ENCODE data around the gene GPER1. TPM values are rescaled to one million over a fixed set of nuclear protein-coding genes. Genes with fewer than 3 reads are reported as not detected.
"Not testable (repeated sequence)": the region's sequence is repeated elsewhere in the genome, so short reads cannot be mapped to it uniquely, and the experiment has no call there.

Gene GPER1
- total RNA-seq, 1 donor from 2014 or later, result 1.1 TPM

DNA sequence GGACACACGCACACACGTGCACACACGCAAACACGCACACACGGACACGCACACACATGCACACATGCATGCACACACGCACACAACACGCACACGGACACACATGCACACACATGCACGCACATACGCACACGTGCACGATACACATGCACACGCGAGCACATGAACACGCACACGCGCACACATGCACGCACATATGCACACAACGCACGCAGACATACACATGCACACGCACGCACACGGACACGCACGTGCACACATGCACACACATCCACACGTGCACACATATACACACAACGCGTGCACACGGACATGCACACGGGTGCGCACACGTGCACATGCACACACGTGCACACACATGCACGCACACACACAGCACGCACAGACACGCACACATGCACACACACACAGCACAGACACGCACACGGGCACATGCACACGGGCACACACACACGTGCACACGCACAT is 17.3 kb upstream of the GPER1 start:
- no peak for DNase-seq

DNA sequence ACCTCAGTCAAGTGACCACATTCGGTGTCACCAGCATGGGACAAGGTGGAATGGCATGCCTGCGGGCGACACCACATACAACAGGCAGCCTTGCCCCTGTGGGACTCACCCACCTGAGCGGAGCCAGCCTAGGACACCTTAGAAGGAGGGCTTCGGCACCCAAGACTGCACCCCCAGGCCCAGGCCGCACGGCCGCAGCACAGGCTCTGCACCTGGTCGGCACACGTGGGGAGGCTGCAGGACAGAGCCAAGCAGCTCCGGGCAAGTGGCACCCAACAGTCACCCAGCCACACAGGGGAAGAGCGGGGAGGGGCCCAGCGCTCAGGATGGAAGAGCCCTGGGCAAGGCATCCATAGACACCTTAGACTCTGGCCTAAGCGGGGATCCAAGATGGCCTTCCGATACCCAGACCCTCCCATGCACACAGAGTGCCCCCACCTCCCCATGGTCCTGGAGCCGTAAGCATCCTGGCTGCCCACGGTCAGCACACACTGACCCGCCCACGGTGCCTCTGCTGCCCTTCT is 16.1 kb upstream of the GPER1 start:
- DNase-seq, result no peak

DNA sequence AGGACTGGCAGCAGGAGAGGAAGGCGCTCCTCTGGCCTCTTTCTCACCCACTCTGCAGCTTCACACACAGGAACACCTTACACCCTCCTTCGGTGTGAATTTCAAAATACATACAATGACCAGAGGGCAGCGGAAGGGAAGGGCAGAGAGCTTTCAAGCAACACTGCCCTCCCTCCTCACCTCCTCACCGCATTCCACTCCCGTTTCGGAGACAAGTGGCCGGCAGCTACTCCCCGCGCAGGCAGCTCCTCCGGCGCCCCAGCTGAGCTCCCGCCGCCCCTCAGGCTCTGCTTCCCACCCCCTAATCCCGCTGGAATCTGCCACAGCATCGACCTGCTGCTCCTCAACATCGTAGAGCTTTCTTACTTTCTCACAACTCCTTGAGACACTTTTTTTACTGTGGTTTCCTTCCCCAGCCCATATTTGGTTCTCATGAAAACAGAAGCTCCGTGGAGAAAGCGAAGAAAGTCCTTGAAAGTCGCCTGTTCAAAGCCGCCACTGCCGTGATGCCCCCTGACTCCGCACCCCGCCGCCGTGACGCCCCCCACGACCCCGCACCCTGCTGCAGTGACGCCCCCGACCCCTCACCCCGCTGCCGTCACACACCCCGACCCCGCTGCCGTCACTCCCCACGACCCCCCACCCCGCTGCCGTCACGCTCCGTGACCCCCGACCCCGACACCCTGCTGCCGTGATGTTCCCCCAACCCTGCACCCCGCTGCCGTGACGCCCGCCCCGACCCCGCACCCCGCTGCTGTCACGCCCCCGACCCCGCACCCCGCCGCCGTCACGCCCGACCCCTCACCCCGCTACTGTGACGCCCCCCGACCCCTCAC is 14.6 kb upstream of the GPER1 start:
- DNase-seq, result no peak

DNA sequence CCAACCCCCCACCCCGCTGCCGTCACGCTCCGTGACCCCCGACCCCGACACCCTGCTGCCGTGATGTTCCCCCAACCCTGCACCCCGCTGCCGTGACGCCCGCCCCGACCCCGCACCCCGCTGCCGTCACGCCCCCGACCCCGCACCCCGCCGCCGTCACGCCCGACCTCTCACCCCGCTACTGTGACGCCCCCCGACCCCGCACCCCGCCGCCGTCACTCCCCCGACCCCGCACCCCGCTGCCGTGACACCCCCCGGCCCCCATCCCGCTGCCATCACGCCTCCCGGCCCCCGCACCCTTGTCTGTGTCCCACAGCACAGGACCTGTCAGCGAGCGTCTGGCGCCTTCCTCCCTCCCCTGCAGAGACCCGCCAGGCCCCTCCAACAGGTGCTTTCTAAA is 13.9 kb upstream of the GPER1 start:
- not testable (repeated sequence) for DNase-seq

DNA sequence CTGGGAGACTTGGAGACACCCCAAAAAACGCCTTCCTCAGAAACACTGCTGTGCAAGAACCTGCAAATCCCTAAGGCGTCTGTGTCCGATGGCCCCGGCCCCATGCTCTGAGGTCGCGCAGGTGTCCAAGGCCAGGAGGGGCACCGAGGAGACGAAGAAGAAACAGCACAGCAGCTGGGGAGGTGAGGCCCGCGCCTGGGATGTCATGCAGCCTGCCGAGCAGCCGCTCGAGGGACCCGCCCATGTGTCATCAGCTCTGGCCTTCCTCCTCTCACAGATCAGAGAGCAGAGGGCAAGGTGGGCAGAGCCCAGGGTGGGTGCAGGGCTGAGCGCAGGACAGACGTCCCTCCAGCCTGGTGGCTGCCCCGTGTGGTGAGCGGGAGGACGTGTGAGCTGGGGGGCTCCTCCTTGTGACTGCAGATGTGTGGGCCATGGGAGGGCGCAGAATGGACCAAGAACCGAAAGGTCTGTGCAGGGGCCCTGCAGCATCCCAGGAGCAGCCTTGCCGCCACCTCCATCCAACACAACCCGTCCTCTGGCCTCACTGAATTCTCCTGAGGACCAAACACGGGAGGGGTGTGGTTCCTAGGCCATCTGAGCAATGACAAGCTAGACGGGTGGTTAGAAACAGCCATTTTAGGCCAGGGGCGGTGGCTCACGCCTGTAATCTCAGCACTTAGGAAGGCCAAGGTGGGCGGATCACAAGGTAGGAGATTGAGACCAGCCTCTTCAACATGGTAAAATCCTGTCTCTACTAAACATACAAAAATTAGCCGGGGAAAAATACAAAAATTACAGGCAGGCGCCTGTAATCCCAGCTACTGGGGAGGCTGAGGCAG is 13.1 kb upstream of the GPER1 start:
- DNase-seq, result no peak

DNA sequence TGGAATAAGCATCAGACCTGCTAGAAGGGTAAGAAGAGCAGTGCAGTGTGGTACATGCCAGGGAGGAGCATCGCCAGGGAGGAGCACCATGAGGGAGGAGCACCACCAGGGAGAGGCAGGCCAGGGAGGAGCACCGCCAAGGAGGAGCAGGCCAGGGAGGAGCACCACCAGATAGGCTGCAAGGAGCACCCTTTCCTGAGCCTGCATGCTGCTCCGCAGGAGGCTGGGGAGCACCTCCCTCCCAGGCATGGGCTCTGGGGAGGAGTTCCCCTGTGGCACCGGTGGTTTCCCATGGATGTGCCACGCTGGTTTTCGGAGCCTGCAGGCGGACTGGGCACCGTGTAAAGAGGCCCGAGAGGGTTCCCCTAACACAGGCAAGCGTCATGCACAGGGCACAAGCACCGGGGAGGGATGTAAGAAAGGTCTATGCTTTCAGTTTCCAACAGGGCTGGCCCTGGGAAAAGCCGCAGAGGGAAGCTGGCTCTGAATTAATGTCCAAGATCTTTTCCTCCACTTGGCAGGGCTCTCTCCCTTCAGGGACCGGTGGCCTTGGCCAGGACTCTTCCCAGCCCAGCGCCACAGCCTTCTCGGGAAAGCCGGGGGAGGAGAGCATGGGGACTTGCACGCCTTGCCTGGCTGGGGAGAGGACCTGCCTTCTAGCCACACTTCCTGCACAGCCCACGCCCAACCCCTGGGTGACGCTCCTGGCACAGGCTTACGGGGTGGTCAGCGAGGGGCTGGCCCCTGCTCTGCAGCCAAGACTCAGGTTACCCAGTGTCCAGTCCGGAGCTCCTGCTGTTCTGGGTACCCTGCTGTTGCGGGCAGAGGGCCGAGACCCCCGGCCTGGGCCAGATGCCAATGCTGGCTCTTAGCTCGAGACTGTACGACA is 11.5 kb upstream of the GPER1 start:
- DNase-seq, result no peak

DNA sequence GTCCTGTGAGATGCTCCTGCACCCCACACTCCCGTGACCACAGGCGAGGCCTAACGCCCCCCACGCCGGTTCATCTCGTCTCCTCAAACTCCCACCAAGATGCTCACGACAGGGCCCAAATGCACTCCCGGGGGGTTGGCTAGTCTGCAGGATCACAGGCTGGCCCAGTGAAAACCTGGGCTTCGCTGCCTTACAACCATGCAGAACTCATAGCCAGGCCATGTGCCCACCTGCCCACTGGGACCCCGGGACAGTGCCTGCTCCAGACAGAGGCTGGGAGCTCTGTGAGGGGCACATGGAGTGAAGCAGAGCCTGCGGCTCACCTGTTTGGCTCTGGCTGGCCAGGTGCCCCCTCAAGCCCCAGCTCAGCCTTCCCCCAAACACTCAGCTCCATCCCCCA is 9.4 kb upstream of the GPER1 start:
- no peak for DNase-seq

DNA sequence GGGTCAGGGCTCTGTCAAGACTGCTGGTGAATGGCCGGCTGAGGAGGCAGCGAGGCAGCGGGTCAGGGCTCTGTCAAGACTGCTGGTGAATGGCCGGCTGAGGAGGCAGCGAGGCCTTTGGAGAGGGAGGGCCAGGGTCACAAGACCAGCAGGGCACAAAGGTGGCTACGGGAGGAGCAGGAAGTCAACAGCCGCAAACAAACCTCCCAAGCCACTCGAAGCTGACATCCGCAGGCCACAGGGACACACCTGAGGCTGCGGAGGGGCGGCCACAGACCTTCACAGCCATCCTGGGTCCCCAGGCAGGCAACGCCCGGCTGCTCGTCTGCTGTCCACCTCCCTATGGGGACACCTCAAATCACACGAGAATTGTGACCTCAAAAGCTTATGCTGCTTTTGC is 8.9 kb upstream of the GPER1 start:
- DNase-seq, result no peak

DNA sequence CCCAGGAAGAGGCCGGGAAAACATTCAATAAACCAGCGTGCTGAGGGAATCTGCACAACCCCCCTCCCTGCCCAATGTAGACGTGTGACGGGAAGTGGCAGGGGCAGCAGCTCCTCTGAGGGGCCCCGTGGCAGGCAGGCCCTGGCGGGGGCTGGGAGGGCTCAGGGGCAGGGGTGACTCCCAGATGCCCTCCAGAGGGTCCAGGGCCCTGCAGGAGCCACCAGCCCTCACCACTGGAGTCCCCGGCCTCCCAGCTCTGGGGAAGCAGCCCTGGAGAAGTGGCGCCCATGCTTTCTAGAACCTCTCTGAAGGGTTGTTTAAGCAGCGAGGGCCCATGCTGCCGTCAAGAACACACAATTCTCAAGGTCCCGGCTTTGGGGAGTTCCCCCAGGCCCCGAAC is 8.4 kb upstream of the GPER1 start:
- DNase-seq, result no peak

DNA sequence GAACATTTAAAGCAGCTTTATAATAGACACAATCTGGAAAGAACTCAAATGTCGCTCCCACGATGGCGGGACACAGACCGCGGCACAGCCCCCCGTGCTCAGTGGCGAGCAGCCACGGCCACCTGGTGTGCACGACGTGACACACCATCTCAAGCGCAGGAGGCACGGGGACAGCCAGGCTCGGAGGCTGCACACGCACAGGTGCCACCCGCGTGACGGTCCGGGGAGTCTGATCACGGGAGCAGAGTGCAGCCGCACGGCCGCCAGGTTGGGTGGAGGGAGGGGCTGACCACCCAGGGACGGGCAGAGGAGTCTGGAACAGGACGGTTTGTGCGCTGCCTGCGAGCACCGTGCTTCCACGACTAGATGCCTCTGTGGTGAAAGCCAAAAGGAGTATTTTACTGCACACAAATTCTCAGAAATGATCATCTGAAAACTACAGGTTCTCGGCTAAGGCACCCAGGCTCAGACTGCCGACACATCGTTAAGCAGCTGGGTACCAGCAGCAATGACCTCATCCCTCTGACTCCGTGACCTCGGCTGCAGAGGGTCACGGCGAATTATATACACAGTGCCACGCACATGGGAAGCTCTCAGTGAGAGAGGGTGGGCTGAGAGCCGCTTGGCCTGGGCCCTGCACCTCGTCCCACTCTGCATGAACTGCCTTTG is 7.5 kb upstream of the GPER1 start:
- DNase-seq, result no peak

DNA sequence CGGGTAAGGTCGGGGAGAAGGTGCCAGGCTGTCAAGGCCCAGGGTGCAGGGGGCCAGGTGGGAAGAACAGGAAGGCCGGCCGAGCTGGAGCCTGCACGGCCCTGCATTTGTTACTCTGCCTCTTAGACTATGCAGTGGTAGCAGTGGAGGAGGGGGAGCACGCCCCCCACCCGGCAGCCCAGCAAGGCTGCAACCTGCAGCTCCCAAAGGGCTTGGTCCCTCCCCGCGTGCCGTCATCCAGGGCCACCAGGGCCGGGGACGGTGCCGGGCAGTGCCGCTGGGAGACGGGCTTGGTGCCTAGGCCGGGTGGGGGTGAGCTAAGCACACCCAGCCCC is 7.0 kb upstream of the GPER1 start:
- DNase-seq, result no peak

DNA sequence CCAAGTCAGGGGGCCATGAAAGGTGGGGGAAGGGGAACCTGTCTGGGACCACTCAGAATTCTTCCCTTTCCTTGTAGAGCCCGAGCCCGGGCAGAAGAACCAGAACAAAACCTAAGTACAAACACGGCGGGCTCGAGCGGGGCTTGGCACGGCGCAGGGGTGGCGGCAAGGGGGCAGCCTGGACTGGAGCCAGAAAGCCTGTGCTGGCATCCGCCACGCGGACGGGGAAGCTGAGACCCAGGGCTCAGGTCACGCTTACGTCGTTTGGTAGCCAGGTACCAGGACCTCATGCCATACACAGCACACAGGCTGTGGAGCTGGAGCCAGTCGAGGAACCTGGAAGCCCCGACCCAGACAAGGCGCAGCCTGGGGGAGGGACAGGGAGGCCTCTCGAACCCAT is 6.6 kb upstream of the GPER1 start:
- no peak for DNase-seq

DNA sequence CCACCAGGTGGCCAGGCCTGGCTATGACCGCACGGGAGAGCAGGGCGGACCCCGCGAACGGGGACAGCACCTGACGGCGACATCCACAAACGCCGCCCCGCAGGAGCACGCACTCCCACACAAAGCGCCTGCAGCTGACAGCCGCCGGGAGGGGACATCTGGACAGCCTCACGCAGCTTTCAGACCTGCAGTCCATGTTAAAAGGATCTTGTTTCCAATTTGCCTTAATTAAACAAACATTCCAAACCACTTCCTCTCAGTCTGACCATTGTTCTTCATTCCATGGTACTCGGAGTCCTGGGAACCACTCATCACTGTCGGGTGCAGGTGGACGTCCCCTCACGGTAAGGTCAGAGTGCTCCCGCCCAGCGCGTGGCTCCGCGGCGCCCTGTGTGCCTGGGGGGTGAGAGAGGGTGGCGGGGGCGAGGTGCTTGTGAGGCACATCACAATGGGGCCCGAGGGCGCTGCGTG is 5.9 kb upstream of the GPER1 start:
- no peak for DNase-seq

DNA sequence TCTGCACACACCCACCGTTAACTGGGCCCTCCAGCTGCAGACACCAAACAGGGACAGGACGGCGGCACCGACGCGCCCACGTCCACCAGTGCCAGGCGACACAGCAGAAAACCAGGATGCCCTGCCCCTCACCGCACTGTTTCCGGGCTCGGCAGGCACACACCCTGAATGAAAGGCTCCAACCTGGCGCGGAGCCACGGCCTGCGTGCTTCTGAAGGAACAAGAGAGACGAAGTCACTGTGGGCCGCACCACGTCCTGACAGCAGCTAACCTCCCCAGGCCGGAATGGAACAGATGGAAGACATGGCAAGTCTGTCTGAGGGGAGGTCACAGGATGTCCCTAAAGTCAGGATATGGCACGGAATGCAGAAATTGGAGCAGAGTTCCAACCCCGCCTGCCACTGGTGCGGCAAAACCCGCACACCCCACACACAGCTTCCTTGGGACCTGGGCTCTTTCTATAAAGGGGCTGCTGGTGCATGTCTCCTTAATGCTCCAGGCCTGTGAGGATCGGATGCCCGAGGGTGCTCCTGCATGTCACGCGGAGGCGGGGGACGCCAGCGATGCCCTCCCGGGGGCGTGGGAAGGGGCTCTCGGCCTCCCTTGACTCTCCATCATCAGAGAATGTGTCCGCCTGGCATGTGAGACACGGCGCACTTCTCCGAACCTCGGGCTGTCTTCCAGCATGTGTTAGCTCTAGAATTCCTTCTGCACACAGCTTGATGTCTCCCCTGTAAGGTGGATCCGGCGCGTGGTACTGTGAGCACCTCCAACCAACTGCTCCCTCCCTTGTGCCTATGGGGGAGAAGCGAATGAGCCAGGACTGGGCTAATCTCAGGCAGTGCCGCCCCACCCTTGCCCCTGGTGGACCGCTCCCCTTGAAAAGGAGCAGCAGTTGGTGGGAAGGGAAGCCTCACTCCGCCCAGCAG is 3.9 kb upstream of the GPER1 start:
- no peak for DNase-seq

DNA sequence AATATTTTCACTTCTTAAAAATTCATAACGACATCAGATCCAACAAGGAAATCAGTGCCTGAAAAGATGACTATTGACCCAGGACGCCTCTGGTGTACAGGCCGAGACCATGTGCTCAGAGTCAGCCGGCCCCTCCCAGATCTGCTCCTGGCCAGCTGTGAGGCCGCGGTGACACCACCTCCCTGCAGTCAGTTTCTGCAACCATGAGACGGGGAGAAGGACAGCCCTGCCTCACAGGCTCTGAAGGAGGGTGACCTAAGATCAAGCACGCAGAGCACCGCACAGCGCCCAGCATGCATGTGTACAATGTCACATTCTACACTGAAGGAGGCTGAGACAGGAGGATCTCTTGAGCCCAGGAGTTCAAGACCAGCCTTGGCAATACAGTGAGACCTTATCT is 2.6 kb upstream of the GPER1 start:
- no peak for DNase-seq

DNA sequence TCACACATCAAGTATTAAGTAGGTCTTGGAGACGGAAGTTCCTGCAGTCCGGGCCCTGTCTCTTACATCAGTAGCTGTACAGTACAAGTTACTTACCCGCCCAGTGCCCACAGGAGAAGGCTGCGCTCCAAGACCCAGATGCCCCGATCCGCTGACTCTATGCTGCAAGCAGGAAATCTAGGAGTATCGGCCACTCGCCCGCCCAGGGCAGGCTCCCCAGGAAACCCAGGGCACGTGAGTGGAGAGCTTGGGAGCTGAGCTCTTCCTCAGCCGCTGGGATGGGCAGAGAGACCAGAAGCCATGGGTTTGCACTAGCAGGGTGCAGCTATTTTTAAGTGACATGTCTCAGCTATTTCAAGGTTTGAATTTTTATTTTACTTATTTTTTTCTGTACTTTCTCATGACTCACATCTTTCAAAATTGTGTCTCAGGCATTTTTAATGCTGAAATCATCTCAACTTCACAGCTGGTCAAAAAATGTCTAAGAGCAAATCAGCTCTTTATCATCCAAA is 1.9 kb upstream of the GPER1 start:
- no peak for DNase-seq

DNA sequence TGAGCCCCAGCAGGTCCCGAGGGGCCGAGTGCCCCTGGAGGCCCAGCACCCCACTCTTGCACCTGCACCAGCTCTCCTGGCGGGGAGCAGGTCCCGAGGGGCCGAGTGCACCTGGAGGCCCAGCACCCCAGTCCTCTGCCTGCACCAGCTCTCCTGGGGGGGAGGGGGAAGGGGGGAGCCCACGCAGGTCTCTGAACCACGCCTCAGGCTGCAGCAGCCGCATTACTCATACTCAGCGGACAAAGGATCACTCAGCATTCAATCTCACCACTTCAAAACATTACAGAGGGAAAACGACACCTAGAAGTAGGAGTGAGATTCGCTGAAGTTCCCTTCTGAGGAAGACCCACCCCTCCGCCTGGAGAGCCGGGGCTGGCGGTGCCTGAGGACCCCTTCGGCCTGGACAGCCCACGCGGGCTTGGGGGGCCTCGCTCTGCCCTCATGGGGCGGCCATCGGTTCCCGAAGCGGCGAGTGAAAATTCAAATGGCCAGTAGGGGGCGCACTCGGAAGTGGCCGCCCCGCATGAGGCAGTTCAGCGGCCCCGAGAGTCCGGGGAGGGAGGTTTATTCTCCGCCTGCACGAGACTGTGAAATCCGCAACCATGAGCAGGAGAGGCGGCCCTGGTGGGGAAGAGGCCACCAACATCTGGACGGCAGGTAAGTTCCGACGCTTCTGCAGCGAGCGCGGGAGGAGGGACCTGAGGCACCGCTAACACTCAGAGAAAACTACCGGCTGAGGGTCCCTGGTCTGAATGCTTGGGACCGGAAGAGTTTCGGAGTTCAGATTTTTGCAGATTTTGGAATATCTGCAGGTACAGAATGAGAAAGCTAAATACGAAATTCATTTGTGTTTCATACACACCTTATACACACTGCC is 1.1 kb upstream of the GPER1 start:
- DNase-seq, result no peak

DNA sequence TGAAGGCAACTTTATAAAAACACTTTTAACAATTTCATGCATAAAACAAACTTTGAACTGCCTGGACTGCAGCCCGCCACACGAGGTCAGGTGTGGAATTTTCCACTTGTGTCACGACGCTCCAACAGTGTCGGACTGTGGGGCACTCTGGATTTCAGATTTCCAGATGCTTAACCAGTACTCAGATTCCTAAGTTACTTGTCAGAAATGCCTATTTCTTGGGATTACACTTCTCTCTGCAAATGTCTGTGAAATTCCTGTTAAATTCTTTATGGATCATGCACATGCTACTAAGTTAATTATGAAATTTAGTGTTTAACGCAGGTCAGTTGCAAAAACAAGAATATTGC is 473 bp upstream of the GPER1 start:
- no peak for DNase-seq

DNA sequence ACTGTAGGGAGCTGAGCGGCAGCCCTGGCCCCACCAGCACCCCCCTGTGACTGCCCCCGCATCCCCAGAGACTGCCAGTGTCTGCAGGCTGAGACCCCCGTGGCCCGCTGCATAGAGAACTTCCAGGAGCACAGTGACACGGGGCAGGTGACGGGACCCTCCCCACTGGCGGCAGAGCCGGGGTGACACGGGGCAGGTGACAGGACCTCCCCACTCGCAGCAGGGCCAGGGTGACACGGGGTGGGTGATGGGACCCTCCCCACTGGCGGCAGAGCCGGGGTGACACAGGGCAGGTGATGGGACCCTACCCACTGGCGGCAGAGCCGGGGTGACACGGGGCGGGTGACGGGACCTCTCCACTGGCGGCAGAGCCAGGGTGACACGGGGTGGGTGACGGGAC is 2.3 kb downstream of the GPER1 start:
- no peak for DNase-seq

Data from occipital lobe (tissue), 2 donors.